ENCODE results near the gene SLC52A3. TPM values are rescaled to one million over a fixed set of nuclear protein-coding genes. Genes with fewer than 3 reads are reported as not detected.

The SLC52A3 gene
- total and polyA plus RNA-seq, 4 donors, result 0.06 to 0.08 (median 0.06) TPM; not detected in 1

DNA sequence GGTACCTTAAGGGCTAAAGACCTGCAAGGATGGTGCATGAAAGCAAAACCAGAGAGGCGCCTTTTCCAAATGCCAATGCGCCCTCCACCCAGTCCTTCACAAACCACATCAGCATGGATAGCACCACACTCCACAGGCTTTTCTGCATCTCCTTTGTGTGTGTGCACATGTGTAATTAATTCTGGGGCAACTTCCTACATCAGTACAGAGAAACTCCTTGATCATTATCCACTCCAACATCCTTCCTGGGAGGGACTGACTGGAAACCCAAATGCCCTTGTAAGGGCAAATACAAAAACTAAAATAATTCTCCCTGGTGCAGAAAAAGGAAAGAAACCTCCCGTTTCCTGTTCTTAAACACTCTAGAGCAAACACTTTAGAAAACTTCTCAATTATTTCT is 10.8 kb downstream of the SLC52A3 start (continued):
- no peak for TF ChIP-seq EGR1 (IDR thresholded peaks at IDR 0.05; ENCODE audit: low read depth in 2 of 2)
- TF ChIP-seq, protein P1, sequence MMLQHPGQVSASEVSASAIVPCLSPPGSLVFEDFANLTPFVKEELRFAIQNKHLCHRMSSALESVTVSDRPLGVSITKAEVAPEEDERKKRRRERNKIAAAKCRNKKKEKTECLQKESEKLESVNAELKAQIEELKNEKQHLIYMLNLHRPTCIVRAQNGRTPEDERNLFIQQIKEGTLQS (IDR thresholded peaks at IDR 0.05), result no peak
- TF ChIP-seq FOXA2 (IDR thresholded peaks at IDR 0.05), result no peak

DNA sequence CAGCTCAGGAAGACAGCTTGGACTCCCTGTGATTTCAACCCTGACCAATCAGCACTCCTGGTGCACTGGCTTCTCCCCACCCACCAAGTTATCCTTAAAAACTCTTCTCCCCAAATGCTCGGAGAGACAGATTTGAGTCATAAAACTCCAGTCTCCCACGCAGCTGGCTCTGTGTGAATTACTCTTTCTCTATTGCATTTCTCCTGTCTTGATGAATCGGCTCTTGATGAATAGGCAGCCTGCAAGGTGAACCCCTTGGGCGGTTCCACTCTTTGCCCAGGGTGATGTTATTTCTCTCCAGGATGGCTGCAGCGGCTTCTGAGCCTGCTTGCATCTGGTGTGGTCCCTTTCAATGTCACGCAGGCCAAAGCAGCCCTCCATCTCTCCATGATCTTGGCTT is 12.4 kb downstream of the SLC52A3 start:
- Histone ChIP-seq H3K4me1 (ENCODE audit: control insufficient read depth in 4 of 4, insufficient read depth in 4 of 4, low read length in 3 of 4) (no peaks in the 10 kb centered on the region), H3K4me3 (ENCODE audit: low read depth in 1 of 3, low read length in 3 of 3) (no peak overlapping the region), H3K9me3 (ENCODE audit: control insufficient read depth in 4 of 4, low read length in 3 of 4) (no peaks in the 10 kb centered on the region), H3K9ac (ENCODE audit: low read depth in 1 of 2, low read length in 2 of 2) (no peak overlapping the region), H3K27ac (ENCODE audit: low read depth in 1 of 2, low read length in 2 of 2) (no peak overlapping the region), H3K27me3 (ENCODE audit: control insufficient read depth in 4 of 4, insufficient read depth in 4 of 4, low read length in 3 of 4) (peaks cover 0 to 11% (median 0%) of the 10 kb centered on the region in 4 donors), H3K36me3 (ENCODE audit: control insufficient read depth in 4 of 4, insufficient read depth in 3 of 4, low read depth in 1 of 4, low read length in 3 of 4) (no peaks in the 10 kb centered on the region)
- TF ChIP-seq, protein P2, sequence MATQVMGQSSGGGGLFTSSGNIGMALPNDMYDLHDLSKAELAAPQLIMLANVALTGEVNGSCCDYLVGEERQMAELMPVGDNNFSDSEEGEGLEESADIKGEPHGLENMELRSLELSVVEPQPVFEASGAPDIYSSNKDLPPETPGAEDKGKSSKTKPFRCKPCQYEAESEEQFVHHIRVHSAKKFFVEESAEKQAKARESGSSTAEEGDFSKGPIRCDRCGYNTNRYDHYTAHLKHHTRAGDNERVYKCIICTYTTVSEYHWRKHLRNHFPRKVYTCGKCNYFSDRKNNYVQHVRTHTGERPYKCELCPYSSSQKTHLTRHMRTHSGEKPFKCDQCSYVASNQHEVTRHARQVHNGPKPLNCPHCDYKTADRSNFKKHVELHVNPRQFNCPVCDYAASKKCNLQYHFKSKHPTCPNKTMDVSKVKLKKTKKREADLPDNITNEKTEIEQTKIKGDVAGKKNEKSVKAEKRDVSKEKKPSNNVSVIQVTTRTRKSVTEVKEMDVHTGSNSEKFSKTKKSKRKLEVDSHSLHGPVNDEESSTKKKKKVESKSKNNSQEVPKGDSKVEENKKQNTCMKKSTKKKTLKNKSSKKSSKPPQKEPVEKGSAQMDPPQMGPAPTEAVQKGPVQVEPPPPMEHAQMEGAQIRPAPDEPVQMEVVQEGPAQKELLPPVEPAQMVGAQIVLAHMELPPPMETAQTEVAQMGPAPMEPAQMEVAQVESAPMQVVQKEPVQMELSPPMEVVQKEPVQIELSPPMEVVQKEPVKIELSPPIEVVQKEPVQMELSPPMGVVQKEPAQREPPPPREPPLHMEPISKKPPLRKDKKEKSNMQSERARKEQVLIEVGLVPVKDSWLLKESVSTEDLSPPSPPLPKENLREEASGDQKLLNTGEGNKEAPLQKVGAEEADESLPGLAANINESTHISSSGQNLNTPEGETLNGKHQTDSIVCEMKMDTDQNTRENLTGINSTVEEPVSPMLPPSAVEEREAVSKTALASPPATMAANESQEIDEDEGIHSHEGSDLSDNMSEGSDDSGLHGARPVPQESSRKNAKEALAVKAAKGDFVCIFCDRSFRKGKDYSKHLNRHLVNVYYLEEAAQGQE (IDR thresholded peaks at IDR 0.05), result no peak
- TF ChIP-seq RXRA (IDR thresholded peaks at IDR 0.05) (no peak), FOXA1 (IDR thresholded peaks at IDR 0.05) (no peak), YY1 (IDR thresholded peaks at IDR 0.05) (no peak), SP1 (IDR thresholded peaks at IDR 0.05) (no peak)
- TF ChIP-seq, protein P3, sequence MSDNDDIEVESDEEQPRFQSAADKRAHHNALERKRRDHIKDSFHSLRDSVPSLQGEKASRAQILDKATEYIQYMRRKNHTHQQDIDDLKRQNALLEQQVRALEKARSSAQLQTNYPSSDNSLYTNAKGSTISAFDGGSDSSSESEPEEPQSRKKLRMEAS (IDR thresholded peaks at IDR 0.05), result no peak
- DNase-seq (ENCODE audit: low spot score), result no peak
- WGBS, result 79% methylated on average over 6 of the region's 6 CpGs

DNA sequence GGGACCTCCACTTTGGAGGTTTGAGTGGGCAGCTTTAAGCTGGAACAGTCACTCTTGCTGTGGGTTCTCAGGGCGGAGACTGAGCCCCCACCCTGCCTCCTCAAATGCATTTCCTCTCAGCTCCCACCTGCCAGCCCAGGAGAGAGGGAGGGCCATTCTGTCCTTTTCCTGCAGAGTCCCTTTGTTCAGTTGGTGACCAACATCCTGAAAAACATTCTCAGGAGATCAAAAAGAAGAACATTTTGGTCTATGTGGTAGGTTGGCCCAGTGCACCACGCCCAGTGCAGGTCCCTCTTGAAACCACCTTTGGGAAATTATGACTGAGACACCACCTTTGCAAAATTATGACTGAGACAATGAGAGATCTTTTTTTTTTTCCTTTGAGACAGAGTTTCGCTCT is 13.4 kb downstream of the SLC52A3 start:
- no peak overlapping the region for H3K4me3 ChIP-seq (ENCODE audit: low read depth in 1 of 3, low read length in 3 of 3)
- peaks cover 0 to 5% (median 0%) of the 10 kb centered on the region in 4 donors for H3K27me3 ChIP-seq (ENCODE audit: control insufficient read depth in 4 of 4, insufficient read depth in 4 of 4, low read length in 3 of 4)
- no peaks in the 10 kb centered on the region for H3K36me3 ChIP-seq (ENCODE audit: control insufficient read depth in 4 of 4, insufficient read depth in 3 of 4, low read depth in 1 of 4, low read length in 3 of 4)
- TF ChIP-seq FOXA2 (IDR thresholded peaks at IDR 0.05), result no peak
- TF ChIP-seq, protein P4, sequence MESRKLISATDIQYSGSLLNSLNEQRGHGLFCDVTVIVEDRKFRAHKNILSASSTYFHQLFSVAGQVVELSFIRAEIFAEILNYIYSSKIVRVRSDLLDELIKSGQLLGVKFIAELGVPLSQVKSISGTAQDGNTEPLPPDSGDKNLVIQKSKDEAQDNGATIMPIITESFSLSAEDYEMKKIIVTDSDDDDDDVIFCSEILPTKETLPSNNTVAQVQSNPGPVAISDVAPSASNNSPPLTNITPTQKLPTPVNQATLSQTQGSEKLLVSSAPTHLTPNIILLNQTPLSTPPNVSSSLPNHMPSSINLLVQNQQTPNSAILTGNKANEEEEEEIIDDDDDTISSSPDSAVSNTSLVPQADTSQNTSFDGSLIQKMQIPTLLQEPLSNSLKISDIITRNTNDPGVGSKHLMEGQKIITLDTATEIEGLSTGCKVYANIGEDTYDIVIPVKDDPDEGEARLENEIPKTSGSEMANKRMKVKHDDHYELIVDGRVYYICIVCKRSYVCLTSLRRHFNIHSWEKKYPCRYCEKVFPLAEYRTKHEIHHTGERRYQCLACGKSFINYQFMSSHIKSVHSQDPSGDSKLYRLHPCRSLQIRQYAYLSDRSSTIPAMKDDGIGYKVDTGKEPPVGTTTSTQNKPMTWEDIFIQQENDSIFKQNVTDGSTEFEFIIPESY (IDR thresholded peaks at IDR 0.05), result no peak
- no peak for TF ChIP-seq SP1 (IDR thresholded peaks at IDR 0.05)
- TF ChIP-seq, protein P1 (IDR thresholded peaks at IDR 0.05), result no peak
- TF ChIP-seq, protein P5, sequence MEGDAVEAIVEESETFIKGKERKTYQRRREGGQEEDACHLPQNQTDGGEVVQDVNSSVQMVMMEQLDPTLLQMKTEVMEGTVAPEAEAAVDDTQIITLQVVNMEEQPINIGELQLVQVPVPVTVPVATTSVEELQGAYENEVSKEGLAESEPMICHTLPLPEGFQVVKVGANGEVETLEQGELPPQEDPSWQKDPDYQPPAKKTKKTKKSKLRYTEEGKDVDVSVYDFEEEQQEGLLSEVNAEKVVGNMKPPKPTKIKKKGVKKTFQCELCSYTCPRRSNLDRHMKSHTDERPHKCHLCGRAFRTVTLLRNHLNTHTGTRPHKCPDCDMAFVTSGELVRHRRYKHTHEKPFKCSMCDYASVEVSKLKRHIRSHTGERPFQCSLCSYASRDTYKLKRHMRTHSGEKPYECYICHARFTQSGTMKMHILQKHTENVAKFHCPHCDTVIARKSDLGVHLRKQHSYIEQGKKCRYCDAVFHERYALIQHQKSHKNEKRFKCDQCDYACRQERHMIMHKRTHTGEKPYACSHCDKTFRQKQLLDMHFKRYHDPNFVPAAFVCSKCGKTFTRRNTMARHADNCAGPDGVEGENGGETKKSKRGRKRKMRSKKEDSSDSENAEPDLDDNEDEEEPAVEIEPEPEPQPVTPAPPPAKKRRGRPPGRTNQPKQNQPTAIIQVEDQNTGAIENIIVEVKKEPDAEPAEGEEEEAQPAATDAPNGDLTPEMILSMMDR (IDR thresholded peaks at IDR 0.05; ENCODE audit: low read depth, low read length, missing input control), result no peak
- TF ChIP-seq, protein P3 (IDR thresholded peaks at IDR 0.05), result no peak
- no peak for TF ChIP-seq YY1 (IDR thresholded peaks at IDR 0.05)
- no peak for TF ChIP-seq TAF1 (conservative IDR thresholded peaks at IDR 0.05)
- no peak for TF ChIP-seq EGR1 (IDR thresholded peaks at IDR 0.05; ENCODE audit: low read depth in 2 of 2)
- TF ChIP-seq, protein P2 (IDR thresholded peaks at IDR 0.05), result no peak
- no peak for TF ChIP-seq JUND (IDR thresholded peaks at IDR 0.05)
- TF ChIP-seq NR2F2 (IDR thresholded peaks at IDR 0.05), result no peak
- no peak for TF ChIP-seq RAD21 (IDR thresholded peaks at IDR 0.05)
- no peak for DNase-seq (ENCODE audit: low spot score)
- no peak overlapping the region for H3K27ac ChIP-seq (ENCODE audit: low read depth in 1 of 2, low read length in 2 of 2)
- WGBS, result 71% methylated on average over 3 of the region's 3 CpGs
- no peaks in the 10 kb centered on the region for H3K9me3 ChIP-seq (ENCODE audit: control insufficient read depth in 4 of 4, low read length in 3 of 4)
- H3K9ac ChIP-seq (ENCODE audit: low read depth in 1 of 2, low read length in 2 of 2), result no peak overlapping the region
- no peaks in the 10 kb centered on the region for H3K4me1 ChIP-seq (ENCODE audit: control insufficient read depth in 4 of 4, insufficient read depth in 4 of 4, low read length in 3 of 4)
